HUES6 (cell line): Measurements from ENCODE around the gene SMARCA2.

ENCODE experiments used
- H3K27ac ChIP-seq: 2 replicates; pipeline ENCODE4 v1.7.0; 2013; ENCODE audit warnings: low read depth, mild to moderate bottlenecking, low read length, inconsistent platforms
- H3K27me3 ChIP-seq: 2 replicates; pipeline ENCODE4 v1.6.1; 2013; ENCODE audit warnings: low read length; ENCODE audit not compliant: control insufficient read depth, insufficient read depth
- H3K36me3 ChIP-seq: 2 replicates; pipeline ENCODE4 v1.6.1; 2013; ENCODE audit warnings: low read length; ENCODE audit not compliant: control insufficient read depth, insufficient read depth
- H3K4me1 ChIP-seq: 2 replicates; pipeline ENCODE4 v1.6.1; 2013; ENCODE audit warnings: low read length; ENCODE audit not compliant: control insufficient read depth, insufficient read depth
- H3K4me3 ChIP-seq: 2 replicates; pipeline ENCODE4 v1.5.1; 2013; ENCODE audit warnings: low read depth, low read length
- H3K9ac ChIP-seq: one replicate; pipeline ENCODE4 v1.6.1; 2013; ENCODE audit warnings: mild to moderate bottlenecking, low read length
- H3K9me3 ChIP-seq: 2 replicates; pipeline ENCODE4 v1.6.1; 2013; ENCODE audit warnings: low read depth, low read length; ENCODE audit not compliant: control insufficient read depth, insufficient read depth

SMARCA2 gene

GRCh38 chr9:2217540-2217939 is 202.4 kb downstream of the SMARCA2 start:
- no peak overlapping the region for H3K27ac ChIP-seq
- no peaks in the 10 kb centered on the region for H3K27me3 ChIP-seq

GRCh38 chr9:2220036-2220435 is 204.9 kb downstream of the SMARCA2 start:
- no peaks in the 10 kb centered on the region for H3K4me1 ChIP-seq
- H3K9ac ChIP-seq = no peak overlapping the region
- peaks cover 11% of the 10 kb centered on the region for H3K9me3 ChIP-seq
- no peak overlapping the region for H3K27ac ChIP-seq
- H3K4me3 ChIP-seq = no peak overlapping the region
- H3K36me3 ChIP-seq = no peaks in the 10 kb centered on the region
- H3K27me3 ChIP-seq = no peaks in the 10 kb centered on the region

More at GRCh38 chr9:2217540-2217939, 202.4 kb downstream of the SMARCA2 start:
- peaks cover 12% of the 10 kb centered on the region for H3K4me1 ChIP-seq
- H3K9me3 ChIP-seq = no peaks in the 10 kb centered on the region
- no peak overlapping the region for H3K4me3 ChIP-seq
- no peaks in the 10 kb centered on the region for H3K36me3 ChIP-seq
- H3K9ac ChIP-seq = no peak overlapping the region

- Histone ChIP-seq H3K27me3 (no peaks in the 10 kb centered on the region), H3K9ac (no peak overlapping the region), H3K9me3 (peaks cover 14% of the 10 kb centered on the region), H3K36me3 (no peaks in the 10 kb centered on the region), H3K27ac (peak overlapping the region; percentile 29; the same call in 1 of the 2 replicates), H3K4me3 (no peak overlapping the region), H3K4me1 (0 out of 2 replicates have a peak, but pooled peaks cover 3% of the 10 kb centered on the region)
Observed at GRCh38 chr9:2227144-2227867, 212.2 kb downstream of the SMARCA2 start.

GRCh38 chr9:2228132-2228531 is 213.0 kb downstream of the SMARCA2 start:
- H3K27ac ChIP-seq = no peak overlapping the region
- H3K36me3 ChIP-seq = no peaks in the 10 kb centered on the region
- H3K4me3 ChIP-seq = no peak overlapping the region
- no peak overlapping the region for H3K9ac ChIP-seq
- peaks cover 11% of the 10 kb centered on the region; the same call in 1 of the 2 replicates for H3K9me3 ChIP-seq
- no peaks in the 10 kb centered on the region for H3K27me3 ChIP-seq
- H3K4me1 ChIP-seq = 0 out of 2 replicates have a peak, but pooled peaks cover 3% of the 10 kb centered on the region

GRCh38 chr9:2228641-2229040 is 213.5 kb downstream of the SMARCA2 start:
- Histone ChIP-seq H3K4me1 (0 out of 2 replicates have a peak, but pooled peaks cover 3% of the 10 kb centered on the region), H3K27ac (no peak overlapping the region), H3K9me3 (peaks cover 7% of the 10 kb centered on the region; the same call in 1 of the 2 replicates), H3K27me3 (no peaks in the 10 kb centered on the region), H3K9ac (no peak overlapping the region), H3K36me3 (no peaks in the 10 kb centered on the region), H3K4me3 (no peak overlapping the region)

- H3K9ac ChIP-seq = no peak overlapping the region
- H3K4me1 ChIP-seq = peaks cover 4% of the 10 kb centered on the region; the same call in 1 of the 2 replicates
- H3K4me3 ChIP-seq = no peak overlapping the region
- no peak overlapping the region for H3K27ac ChIP-seq
- H3K27me3 ChIP-seq = no peaks in the 10 kb centered on the region
- H3K9me3 ChIP-seq = peaks cover 5% of the 10 kb centered on the region; the same call in 1 of the 2 replicates
- H3K36me3 ChIP-seq = no peaks in the 10 kb centered on the region
Observed at GRCh38 chr9:2229109-2229721, 214.1 kb downstream of the SMARCA2 start.

- Histone ChIP-seq H3K9ac (no peak overlapping the region), H3K36me3 (no peaks in the 10 kb centered on the region), H3K9me3 (peaks cover 3% of the 10 kb centered on the region; the same call in 1 of the 2 replicates), H3K27ac (no peak overlapping the region), H3K27me3 (no peaks in the 10 kb centered on the region), H3K4me3 (no peak overlapping the region), H3K4me1 (peaks cover 7% of the 10 kb centered on the region; the same call in 1 of the 2 replicates)
Observed at GRCh38 chr9:2230362-2230761, 215.2 kb downstream of the SMARCA2 start.

- Histone ChIP-seq H3K9ac (no peak overlapping the region), H3K36me3 (no peaks in the 10 kb centered on the region), H3K4me1 (peaks cover 7% of the 10 kb centered on the region; the same call in 1 of the 2 replicates), H3K27ac (no peak overlapping the region), H3K4me3 (no peak overlapping the region), H3K9me3 (peaks cover 3% of the 10 kb centered on the region; the same call in 1 of the 2 replicates), H3K27me3 (no peaks in the 10 kb centered on the region)
Observed at GRCh38 chr9:2231101-2231500, 216.0 kb downstream of the SMARCA2 start.

- no peaks in the 10 kb centered on the region for H3K36me3 ChIP-seq
- H3K27ac ChIP-seq = no peak overlapping the region
- no peak overlapping the region for H3K4me3 ChIP-seq
- no peaks in the 10 kb centered on the region for H3K27me3 ChIP-seq
- peaks cover 7% of the 10 kb centered on the region; the same call in 1 of the 2 replicates for H3K4me1 ChIP-seq
- no peak overlapping the region for H3K9ac ChIP-seq
- peaks cover 3% of the 10 kb centered on the region; the same call in 1 of the 2 replicates for H3K9me3 ChIP-seq
Observed at GRCh38 chr9:2231829-2232228, 216.7 kb downstream of the SMARCA2 start.

- H3K9ac ChIP-seq = no peak overlapping the region
- H3K27me3 ChIP-seq = no peaks in the 10 kb centered on the region
- H3K4me1 ChIP-seq = peaks cover 6% of the 10 kb centered on the region; the same call in 1 of the 2 replicates
- no peak overlapping the region for H3K27ac ChIP-seq
- H3K9me3 ChIP-seq = peaks cover 3% of the 10 kb centered on the region; the same call in 1 of the 2 replicates
- no peak overlapping the region for H3K4me3 ChIP-seq
- no peaks in the 10 kb centered on the region for H3K36me3 ChIP-seq
Observed at GRCh38 chr9:2233274-2233673, 218.1 kb downstream of the SMARCA2 start.

- Histone ChIP-seq H3K36me3 (no peaks in the 10 kb centered on the region), H3K27ac (no peak overlapping the region), H3K9ac (no peak overlapping the region), H3K4me1 (peaks cover 4% of the 10 kb centered on the region; the same call in 1 of the 2 replicates), H3K4me3 (no peak overlapping the region), H3K27me3 (no peaks in the 10 kb centered on the region), H3K9me3 (peaks cover 3% of the 10 kb centered on the region; the same call in 1 of the 2 replicates)
Observed at GRCh38 chr9:2234371-2234893, 219.3 kb downstream of the SMARCA2 start.
